Caki2 (cell line): Measurements from ENCODE around the gene LPCAT1. TPM values are rescaled to one million over a fixed set of nuclear protein-coding genes. Genes with fewer than 3 reads are reported as not detected.
"Not testable (repeated sequence)": the region's sequence is repeated elsewhere in the genome, so short reads cannot be mapped to it uniquely, and the experiment has no call there.

Source experiments
- DNase-seq: peaks from one replicate; pipeline ENCODE4 v3.0.0-alpha.2; 2015; ENCODE audit warnings: low read depth
- in situ Hi-C: cut with HindIII; loops from 2 replicates; pipeline ENCODE4 v1.10.0; 2016; ENCODE audit warnings: low sequenced_read_pairs, low pct_unique_long_range_greater_than_20kb, mixed read lengths
- total RNA-seq: library from RNA; depleted of rRNA; stranded (reverse); fragments of >200 nt; shearing (Covaris generic); gene quantifications from 2 replicates; pipeline ENCODE4 v1.2.3, GENCODE V29; 2014; ENCODE audit warnings: low replicate concordance

Gene LPCAT1
- total RNA-seq, 1 experiment from 2014 or later = 68.0 TPM

- in situ Hi-C loops = no loop called here
- DNase-seq = no peak
Observed at GRCh38 chr5:1431896-1432295, 91.9 kb downstream of the LPCAT1 start.

GRCh38 chr5:1431021-1431811 is 92.5 kb downstream of the LPCAT1 start:
- DNase-seq = no peak
- in situ Hi-C loops = no loop called here

- no peak for DNase-seq
- in situ Hi-C loops = no loop called here
Observed at GRCh38 chr5:1430121-1430795, 93.5 kb downstream of the LPCAT1 start.

- DNase-seq = no peak
- in situ Hi-C loops = no loop called here
Observed at GRCh38 chr5:1429496-1429895, 94.3 kb downstream of the LPCAT1 start.

- DNase-seq = no peak
- in situ Hi-C loops = no loop called here
Observed at GRCh38 chr5:1429066-1429465, 94.7 kb downstream of the LPCAT1 start.

- DNase-seq = no peak
- in situ Hi-C loops = no loop called here
Observed at GRCh38 chr5:1428107-1428506, 95.7 kb downstream of the LPCAT1 start.

GRCh38 chr5:1424716-1425115 is 99.0 kb downstream of the LPCAT1 start:
- no peak for DNase-seq
- in situ Hi-C loops = no loop called here

- DNase-seq = no peak
- in situ Hi-C loops = no loop called here
Observed at GRCh38 chr5:1423901-1424603, 99.7 kb downstream of the LPCAT1 start.

- in situ Hi-C loops = not testable (repeated sequence)
Observed at GRCh38 chr5:1422522-1422921, 101.2 kb downstream of the LPCAT1 start.

GRCh38 chr5:1421521-1422341 is 102.0 kb downstream of the LPCAT1 start:
- in situ Hi-C loops = no loop called here

More at GRCh38 chr5:1422522-1422921, 101.2 kb downstream of the LPCAT1 start:
- not testable (repeated sequence) for DNase-seq

GRCh38 chr5:1420211-1421195 is 103.3 kb downstream of the LPCAT1 start:
- in situ Hi-C loops = no loop called here
- no peak for DNase-seq

More at GRCh38 chr5:1421521-1422341, 102.0 kb downstream of the LPCAT1 start:
- no peak for DNase-seq

- in situ Hi-C loops = no loop called here
- no peak for DNase-seq
Observed at GRCh38 chr5:1419476-1420210, 104.1 kb downstream of the LPCAT1 start.

- in situ Hi-C loops = no loop called here
Observed at GRCh38 chr5:1418921-1419280, 104.9 kb downstream of the LPCAT1 start.

GRCh38 chr5:1418238-1418920 is 105.4 kb downstream of the LPCAT1 start:
- no peak for DNase-seq

More at GRCh38 chr5:1418921-1419280, 104.9 kb downstream of the LPCAT1 start:
- DNase-seq = no peak

GRCh38 chr5:1417586-1418225 is 106.1 kb downstream of the LPCAT1 start:
- in situ Hi-C loops = no loop called here
- DNase-seq = no peak

More at GRCh38 chr5:1418238-1418920, 105.4 kb downstream of the LPCAT1 start:
- in situ Hi-C loops = no loop called here
